SU-DHL-6 (cell line): ENCODE data around the gene EXD3.

Experiments
- H2AFZ ChIP-seq: fragments of 200-600 bp; sonication (generic); 2 replicates; pipeline ENCODE4 v1.6.1; 2014; ENCODE audit warnings: low read depth, mild to moderate bottlenecking, moderate library complexity, mixed read lengths, antibody characterized with exemption, low read length; ENCODE audit not compliant: severe bottlenecking
- H3F3A ChIP-seq: fragments of 200-600 bp; shearing (Covaris generic); 2 replicates; pipeline ENCODE4 v1.6.0; 2016; ENCODE audit warnings: antibody characterized with exemption, mild to moderate bottlenecking; ENCODE audit not compliant: insufficient read depth
- H3K27ac ChIP-seq: fragments of 200-600 bp; sonication (generic); 2 replicates; pipeline ENCODE4 v1.5.1; 2016; ENCODE audit warnings: low read depth, mild to moderate bottlenecking, low read length, moderate library complexity, mixed read lengths
- H3K27me3 ChIP-seq: fragments of 200-600 bp; sonication (generic), shearing (Covaris generic); 2 replicates; pipeline ENCODE4 v1.6.0; 2014; ENCODE audit warnings: mild to moderate bottlenecking, low read length
- H3K36me3 ChIP-seq: fragments of 200-600 bp; sonication (generic); 2 replicates; pipeline ENCODE4 v1.6.1; 2014; ENCODE audit warnings: mild to moderate bottlenecking, low read length, mixed read lengths
- H3K4me2 ChIP-seq: fragments of 300-600, 200-600 bp; shearing (Covaris generic), sonication (generic); 2 replicates; pipeline ENCODE4 v1.6.0; 2014; ENCODE audit warnings: low read length, low read depth, mild to moderate bottlenecking; ENCODE audit not compliant: poor library complexity, severe bottlenecking
- H3K4me3 ChIP-seq: fragments of 200-600 bp; sonication (generic); 2 replicates; pipeline ENCODE4 v1.5.1; 2014; ENCODE audit warnings: antibody characterized with exemption, low read length, mild to moderate bottlenecking, mixed read lengths; ENCODE audit not compliant: insufficient read depth, poor library complexity, severe bottlenecking
- H3K79me2 ChIP-seq: fragments of 200-600 bp; sonication (generic); 2 replicates; pipeline ENCODE4 v1.6.1; 2014; ENCODE audit warnings: mild to moderate bottlenecking, low read length, moderate library complexity; ENCODE audit not compliant: insufficient read depth
- H3K9ac ChIP-seq: fragments of 200-600 bp; sonication (generic); 2 replicates; pipeline ENCODE4 v1.7.0; 2014; ENCODE audit warnings: mild to moderate bottlenecking, low read length
- H3K9me2 ChIP-seq: fragments of 200-600 bp; sonication (generic); replicated peaks from 2 replicates; pipeline ENCODE4 v1.6.1; 2014; ENCODE audit warnings: low read length; ENCODE audit not compliant: insufficient read depth
- H3K9me3 ChIP-seq: fragments of 200-600 bp; sonication (generic); 2 replicates; pipeline ENCODE4 v1.6.1; 2014; ENCODE audit warnings: low read length, mixed read lengths; ENCODE audit not compliant: insufficient read depth
- H4K20me1 ChIP-seq: fragments of 200-600 bp; sonication (generic); 2 replicates; pipeline ENCODE4 v1.6.1; 2014; ENCODE audit warnings: low read depth, mild to moderate bottlenecking, antibody characterized with exemption, low read length, moderate library complexity, mixed read lengths
- EZH2phosphoT487 ChIP-seq: fragments of 200-600 bp; sonication (generic), shearing (Covaris generic); conservative IDR thresholded peaks from 2 replicates; pipeline ENCODE4 v1.6.1; 2018; ENCODE audit warnings: mild to moderate bottlenecking, antibody characterized with exemption, low read length, moderate library complexity, mixed read lengths
- TF ChIP-seq, protein P1 (sequence below): fragments of 200-600 bp; sonication (generic); IDR thresholded peaks from one replicate; pipeline ENCODE4 v1.5.1; 2017; ENCODE audit warnings: antibody characterized with exemption, mild to moderate bottlenecking, low read length, moderate library complexity; ENCODE audit not compliant: insufficient read depth, poor library complexity, severe bottlenecking

Gene EXD3

DNA sequence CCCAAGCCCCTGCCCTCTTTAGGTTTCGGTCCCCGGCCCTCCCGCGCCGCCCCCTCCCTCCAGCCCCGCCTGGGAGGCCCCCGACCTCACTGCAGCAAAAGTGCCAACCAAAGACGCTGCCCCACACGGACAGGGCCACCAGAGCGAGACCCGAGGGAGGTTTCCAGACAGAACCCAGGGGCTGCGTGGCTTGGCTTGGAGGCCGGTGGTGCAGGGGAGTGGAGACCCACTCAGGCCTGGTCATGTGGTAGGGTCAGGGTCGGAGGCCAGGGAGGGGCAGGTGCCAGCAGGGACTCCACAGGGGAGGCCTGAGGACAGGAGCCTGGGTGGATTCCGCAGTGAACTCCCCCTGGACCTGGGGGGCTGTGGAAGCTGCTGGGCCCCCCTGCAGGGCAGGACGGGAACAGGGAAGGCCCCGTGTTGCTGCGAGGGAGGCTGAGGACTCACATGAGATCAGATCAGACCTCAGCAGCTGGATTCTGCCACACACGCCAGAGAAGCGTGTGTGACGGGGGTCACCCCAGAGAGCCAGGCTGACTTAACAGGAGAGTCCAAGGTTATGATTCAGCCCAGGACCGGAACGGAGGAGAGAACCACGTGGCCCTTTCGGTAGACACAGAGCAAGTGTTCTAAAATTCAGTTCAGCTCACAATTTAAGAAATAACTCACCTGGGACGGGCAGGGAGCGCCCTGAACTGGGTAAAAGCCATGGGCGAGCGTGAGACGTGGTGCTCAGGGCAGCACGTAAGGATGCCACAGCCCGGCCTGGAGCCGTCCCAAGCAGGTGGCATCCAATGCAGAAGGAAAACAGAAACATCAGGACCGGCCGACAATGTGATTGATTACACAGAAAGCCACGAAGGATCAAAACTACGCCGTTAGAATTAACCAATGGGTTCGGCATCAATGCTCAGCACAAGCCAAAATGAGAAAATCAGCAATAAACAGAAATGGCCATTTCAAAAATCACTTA lies 38.9 kb downstream of the EXD3 start:
- H4K20me1 ChIP-seq: no peaks in the 10 kb centered on the region
- no peaks in the 10 kb centered on the region for H3F3A ChIP-seq
- H3K79me2 ChIP-seq: no peaks in the 10 kb centered on the region
- H3K4me3 ChIP-seq: no peak overlapping the region
- TF ChIP-seq, protein P1, sequence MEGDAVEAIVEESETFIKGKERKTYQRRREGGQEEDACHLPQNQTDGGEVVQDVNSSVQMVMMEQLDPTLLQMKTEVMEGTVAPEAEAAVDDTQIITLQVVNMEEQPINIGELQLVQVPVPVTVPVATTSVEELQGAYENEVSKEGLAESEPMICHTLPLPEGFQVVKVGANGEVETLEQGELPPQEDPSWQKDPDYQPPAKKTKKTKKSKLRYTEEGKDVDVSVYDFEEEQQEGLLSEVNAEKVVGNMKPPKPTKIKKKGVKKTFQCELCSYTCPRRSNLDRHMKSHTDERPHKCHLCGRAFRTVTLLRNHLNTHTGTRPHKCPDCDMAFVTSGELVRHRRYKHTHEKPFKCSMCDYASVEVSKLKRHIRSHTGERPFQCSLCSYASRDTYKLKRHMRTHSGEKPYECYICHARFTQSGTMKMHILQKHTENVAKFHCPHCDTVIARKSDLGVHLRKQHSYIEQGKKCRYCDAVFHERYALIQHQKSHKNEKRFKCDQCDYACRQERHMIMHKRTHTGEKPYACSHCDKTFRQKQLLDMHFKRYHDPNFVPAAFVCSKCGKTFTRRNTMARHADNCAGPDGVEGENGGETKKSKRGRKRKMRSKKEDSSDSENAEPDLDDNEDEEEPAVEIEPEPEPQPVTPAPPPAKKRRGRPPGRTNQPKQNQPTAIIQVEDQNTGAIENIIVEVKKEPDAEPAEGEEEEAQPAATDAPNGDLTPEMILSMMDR: no peak
- TF ChIP-seq EZH2phosphoT487: no peak
- H3K9ac ChIP-seq: no peak overlapping the region
- H3K9me2 ChIP-seq: no peaks in the 10 kb centered on the region
- no peak overlapping the region for H3K27ac ChIP-seq
- no peak overlapping the region for H3K4me2 ChIP-seq
- H2AFZ ChIP-seq: no peak overlapping the region
- no peaks in the 10 kb centered on the region for H3K9me3 ChIP-seq
- H3K27me3 ChIP-seq: no peaks in the 10 kb centered on the region
- H3K36me3 ChIP-seq: no peaks in the 10 kb centered on the region

DNA sequence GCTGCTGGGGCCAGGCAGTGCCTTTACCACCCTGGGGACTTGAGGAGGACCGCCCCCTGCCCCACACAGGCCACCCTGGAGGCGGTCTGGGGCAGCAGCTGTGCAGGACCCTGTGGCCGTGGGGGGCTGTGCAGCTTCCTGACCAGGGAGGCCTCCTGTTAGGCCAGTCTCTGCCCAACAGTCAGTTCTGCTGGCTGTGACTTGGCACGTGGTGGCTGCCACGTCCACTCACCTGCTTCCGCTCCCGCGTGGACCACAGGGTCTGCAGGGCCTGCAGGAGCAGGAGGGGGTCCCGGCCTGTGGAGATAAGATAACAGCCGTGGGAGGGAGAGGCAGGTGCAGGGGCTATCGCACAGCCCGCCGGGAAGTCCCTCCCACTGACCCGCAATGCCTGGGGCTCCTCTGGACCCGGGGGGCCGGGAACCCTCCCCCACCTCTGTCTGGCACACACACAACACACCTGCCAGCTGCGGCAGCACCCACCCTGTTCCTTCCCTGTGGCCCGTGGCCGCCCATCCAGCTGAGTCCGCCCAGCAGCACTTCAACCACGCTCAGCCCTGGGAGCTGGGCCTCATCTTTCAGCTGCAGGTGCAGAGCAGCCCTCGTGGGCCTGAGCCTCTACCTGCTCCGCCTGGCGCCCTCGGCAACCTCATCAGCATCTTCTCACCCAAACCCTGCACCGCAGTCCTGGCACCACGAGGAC lies 39.7 kb downstream of the EXD3 start:
- Histone ChIP-seq H3K9me3 (no peaks in the 10 kb centered on the region), H2AFZ (no peak overlapping the region), H3F3A (no peaks in the 10 kb centered on the region), H4K20me1 (no peaks in the 10 kb centered on the region), H3K79me2 (no peaks in the 10 kb centered on the region), H3K36me3 (no peaks in the 10 kb centered on the region), H3K9ac (no peak overlapping the region), H3K4me3 (no peak overlapping the region), H3K27ac (no peak overlapping the region), H3K9me2 (no peaks in the 10 kb centered on the region), H3K27me3 (no peaks in the 10 kb centered on the region), H3K4me2 (no peak overlapping the region)
- no peak for TF ChIP-seq EZH2phosphoT487
- TF ChIP-seq, protein P1: no peak

DNA sequence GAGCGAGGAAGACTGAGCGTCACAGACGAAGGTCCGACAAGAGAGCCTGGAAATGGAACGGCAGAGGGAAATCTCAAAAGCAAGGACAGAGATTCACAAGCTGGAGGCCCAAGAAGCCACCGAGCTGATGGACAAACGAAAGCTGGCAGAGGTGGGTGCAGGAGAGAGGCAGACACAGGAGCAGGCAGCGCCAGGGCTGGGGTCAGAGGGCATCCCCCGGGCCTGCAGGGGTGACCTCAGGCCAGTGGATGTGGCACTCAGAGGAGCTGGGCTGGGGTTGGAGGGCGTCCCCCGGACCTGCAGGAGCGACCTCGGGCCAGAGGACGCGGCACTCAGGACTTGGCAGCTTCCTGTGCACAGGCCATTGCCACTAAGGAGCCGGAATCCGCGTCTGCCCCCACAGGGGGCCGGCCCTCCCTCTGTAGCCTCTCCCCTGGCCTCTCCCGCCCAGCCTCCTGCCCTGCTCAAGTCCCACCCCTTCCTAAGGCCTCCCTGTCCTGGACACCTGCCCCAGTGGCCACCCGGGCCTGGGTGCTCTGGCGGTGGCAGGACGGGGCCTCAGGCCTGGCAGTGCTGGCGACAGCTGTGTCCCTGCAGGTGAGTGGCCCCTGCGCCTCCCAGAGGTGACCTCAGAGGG lies 40.4 kb downstream of the EXD3 start:
- Histone ChIP-seq H3K27ac (no peak overlapping the region), H4K20me1 (no peaks in the 10 kb centered on the region), H3K36me3 (no peaks in the 10 kb centered on the region), H2AFZ (no peak overlapping the region), H3K9me3 (no peaks in the 10 kb centered on the region), H3K9ac (no peak overlapping the region), H3K79me2 (no peaks in the 10 kb centered on the region), H3K9me2 (no peaks in the 10 kb centered on the region), H3K4me3 (no peak overlapping the region), H3K27me3 (no peaks in the 10 kb centered on the region), H3K4me2 (no peak overlapping the region), H3F3A (no peaks in the 10 kb centered on the region)
- TF ChIP-seq EZH2phosphoT487: no peak
- TF ChIP-seq, protein P1: no peak
